Neural cell (in vitro differentiated cells): Measurements from ENCODE around the gene HPS4. TPM values are rescaled to one million over a fixed set of nuclear protein-coding genes. Genes with fewer than 3 reads are reported as not detected.
A peak's percentile ranks its signal among the peaks of the same experiment; 100 is the strongest.

Source experiments
- H2AFZ ChIP-seq: fragments of 200-600, 300-800 bp; sonication (generic), shearing (Covaris generic); 2 replicates; pipeline ENCODE4 v1.6.0; 2014; ENCODE audit warnings: low read depth, mild to moderate bottlenecking, antibody characterized with exemption, low read length, moderate library complexity
- H3F3A ChIP-seq: fragments of 200-600 bp; shearing (Covaris generic); 2 replicates; pipeline ENCODE4 v1.6.1; 2016; ENCODE audit warnings: mild to moderate bottlenecking, moderate library complexity, mixed read lengths, antibody characterized with exemption, low read length; ENCODE audit not compliant: insufficient read depth, poor library complexity, severe bottlenecking
- H3K27ac ChIP-seq: fragments of 200-600, 300-800 bp; sonication (generic), shearing (Covaris generic); 2 replicates; pipeline ENCODE4 v1.5.1; 2014; ENCODE audit warnings: mild to moderate bottlenecking, low read length, moderate library complexity
- H3K27me3 ChIP-seq: fragments of 300-800, 200-600 bp; sonication (generic), shearing (Covaris generic); 2 replicates; pipeline ENCODE4 v1.6.0; 2014; ENCODE audit warnings: mild to moderate bottlenecking, low read depth, low read length, moderate library complexity; ENCODE audit not compliant: insufficient read depth
- H3K36me3 ChIP-seq: fragments of 300-800, 200-600 bp; sonication (generic), shearing (Covaris generic); 2 replicates; pipeline ENCODE4 v1.5.1; 2014; ENCODE audit warnings: mild to moderate bottlenecking, antibody characterized with exemption, low read length, moderate library complexity; ENCODE audit not compliant: insufficient read depth
- H3K4me2 ChIP-seq: fragments of 300-800, 200-600 bp; sonication (generic), shearing (Covaris generic); 2 replicates; pipeline ENCODE4 v1.6.0; 2014; ENCODE audit warnings: mild to moderate bottlenecking, low read length
- H3K4me3 ChIP-seq: fragments of 300-800, 200-600 bp; sonication (generic), shearing (Covaris generic); 2 replicates; pipeline ENCODE4 v1.5.1; 2014; ENCODE audit warnings: mild to moderate bottlenecking, low read length, moderate library complexity
- H3K79me2 ChIP-seq: fragments of 200-600 bp; shearing (Covaris generic); replicated peaks from 2 replicates; pipeline ENCODE4 v1.6.0; 2014; ENCODE audit warnings: mild to moderate bottlenecking, low read length, moderate library complexity; ENCODE audit not compliant: insufficient read depth
- H3K9ac ChIP-seq: fragments of 300-800, 200-600 bp; sonication (generic), shearing (Covaris generic); 2 replicates; pipeline ENCODE4 v1.6.1; 2016; ENCODE audit warnings: mild to moderate bottlenecking, low read length, mixed read lengths
- H3K9me2 ChIP-seq: fragments of 200-600 bp; shearing (Covaris generic); 2 replicates; pipeline ENCODE4 v1.6.1; 2016; ENCODE audit warnings: mild to moderate bottlenecking, low read length, mixed read lengths; ENCODE audit not compliant: insufficient read depth
- H3K9me3 ChIP-seq: fragments of 200-600, 300-800 bp; sonication (generic), shearing (Covaris generic); 2 replicates; pipeline ENCODE4 v1.6.1; 2016; ENCODE audit warnings: mild to moderate bottlenecking, mixed run types, low read length, moderate library complexity, mixed read lengths
- H4K20me1 ChIP-seq: fragments of 200-600 bp; shearing (Covaris generic); 2 replicates; pipeline ENCODE4 v1.6.1; 2016; ENCODE audit warnings: mild to moderate bottlenecking, mixed run types; ENCODE audit not compliant: insufficient read depth
- CTCF ChIP-seq: fragments of 450-650 bp; IDR thresholded peaks from 2 replicates; pipeline ENCODE4 v1.5.1; 2014; ENCODE audit warnings: antibody characterized with exemption, mild to moderate bottlenecking, moderate library complexity; ENCODE audit not compliant: poor library complexity, severe bottlenecking
- EP300 ChIP-seq: fragments of 450-650 bp; conservative IDR thresholded peaks from 2 replicates; pipeline ENCODE4 v1.6.1; 2014; ENCODE audit warnings: antibody characterized with exemption, mild to moderate bottlenecking, moderate library complexity; ENCODE audit not compliant: poor library complexity, severe bottlenecking
- EZH2 ChIP-seq: fragments of 200-600, 300-800 bp; shearing (Covaris generic), sonication (generic); IDR thresholded peaks from 2 replicates; pipeline ENCODE4 v1.6.1; 2014; ENCODE audit warnings: antibody characterized with exemption, low read length, borderline replicate concordance, mild to moderate bottlenecking; ENCODE audit not compliant: insufficient read depth, poor library complexity, severe bottlenecking
- MXI1 ChIP-seq: fragments of 450-650 bp; conservative IDR thresholded peaks from 2 replicates; pipeline ENCODE4 v1.6.1; 2014; ENCODE audit warnings: antibody characterized with exemption, mild to moderate bottlenecking; ENCODE audit not compliant: poor library complexity, severe bottlenecking
- POLR2AphosphoS5 ChIP-seq: IDR thresholded peaks from 2 replicates; pipeline ENCODE4 v1.6.1; 2012
- RAD21 ChIP-seq: fragments of 450-650 bp; conservative IDR thresholded peaks from 2 replicates; pipeline ENCODE4 v1.6.1; 2014; ENCODE audit warnings: antibody characterized with exemption, mild to moderate bottlenecking, moderate library complexity
- REST ChIP-seq: IDR thresholded peaks from 2 replicates; pipeline ENCODE4 v1.6.1; 2012; ENCODE audit warnings: borderline replicate concordance
- SMC3 ChIP-seq: fragments of 450-650 bp; conservative IDR thresholded peaks from 2 replicates; pipeline ENCODE4 v1.6.1; 2014; ENCODE audit warnings: antibody characterized with exemption, mild to moderate bottlenecking, moderate library complexity; ENCODE audit not compliant: poor library complexity
- TAF1 ChIP-seq: IDR thresholded peaks from 2 replicates; pipeline ENCODE4 v1.6.1; 2012; ENCODE audit warnings: low read depth
- polyA plus RNA-seq: library from polyadenylated mRNA; depleted of rRNA; stranded (reverse); fragments of >200 nt; gene quantifications from 2 replicates; pipeline ENCODE4 v1.2.3, GENCODE V29; 2014

HPS4 gene
- polyA plus RNA-seq, 1 donor from 2014 or later, result 54.1 TPM

GRCh38 chr22:26410386-26410785 is 73.2 kb downstream of the HPS4 start:
- Histone ChIP-seq H3K27me3 (no peaks in the 10 kb centered on the region), H3K4me3 (peak overlapping the region; percentile 55), H3K79me2 (no peaks in the 10 kb centered on the region), H3K36me3 (no peaks in the 10 kb centered on the region), H3K27ac (peak overlapping the region; percentile 95), H4K20me1 (no peaks in the 10 kb centered on the region), H3K9me3 (no peaks in the 10 kb centered on the region), H3K9me2 (no peaks in the 10 kb centered on the region), H2AFZ (peak overlapping the region; percentile 2), H3K4me2 (peak overlapping the region; percentile 69), H3K9ac (peak overlapping the region; percentile 64), H3F3A (peaks cover 2% of the 10 kb centered on the region)
- TF ChIP-seq SMC3 (peak; percentile 12), EP300 (no peak), POLR2AphosphoS5 (no peak), EZH2 (no peak), TAF1 (no peak), REST (no peak), RAD21 (no peak)

GRCh38 chr22:26409719-26410335 is 73.8 kb downstream of the HPS4 start:
- no peaks in the 10 kb centered on the region for H3K9me3 ChIP-seq
- peak overlapping the region; percentile 95 for H3K27ac ChIP-seq

More at GRCh38 chr22:26409719-26410335, 73.8 kb downstream of the HPS4 start:
- no peaks in the 10 kb centered on the region for H3K27me3 ChIP-seq
- H3K4me2 ChIP-seq, result peak overlapping the region; percentile 69
- H3F3A ChIP-seq, result peaks cover 2% of the 10 kb centered on the region
- no peaks in the 10 kb centered on the region for H4K20me1 ChIP-seq
- H3K79me2 ChIP-seq, result no peaks in the 10 kb centered on the region
- H2AFZ ChIP-seq, result peak overlapping the region; percentile 2
- no peak for TF ChIP-seq TAF1
- peak; percentile 19 for TF ChIP-seq CTCF
- TF ChIP-seq EZH2, result no peak
- peak; percentile 75 for TF ChIP-seq POLR2AphosphoS5
- peak; percentile 54 for TF ChIP-seq REST
- peak; percentile 32 for TF ChIP-seq RAD21
- peak; percentile 95 for TF ChIP-seq EP300
- peak; percentile 42 for TF ChIP-seq MXI1
- TF ChIP-seq SMC3, result peak; percentile 31
- peak overlapping the region; percentile 55 for H3K4me3 ChIP-seq
- no peaks in the 10 kb centered on the region for H3K36me3 ChIP-seq
- H3K9me2 ChIP-seq, result no peaks in the 10 kb centered on the region
- peak overlapping the region; percentile 64 for H3K9ac ChIP-seq
